Duodenal mucosa (tissue), 2 donors: ENCODE measurements around the gene CYSRT1.
"Not testable (repeated sequence)": the region's sequence is repeated elsewhere in the genome, so short reads cannot be mapped to it uniquely, and the experiment has no call there.

Experiments used
- H3K27ac ChIP-seq: one replicate; pipeline ENCODE4 v1.7.0; 2013; ENCODE audit warnings: low read depth, low read length
- H3K27me3 ChIP-seq, 2 donors: one replicate each; pipeline ENCODE4 v1.7.0; 2013; ENCODE audit warnings: low read length in 2 of 2, control low read depth in 1 of 2; ENCODE audit not compliant: insufficient read depth in 2 of 2, control insufficient read depth in 1 of 2
- H3K36me3 ChIP-seq, 2 donors: one replicate each; pipeline ENCODE4 v1.7.0; 2013; ENCODE audit warnings: low read length in 2 of 2, control low read depth in 1 of 2; ENCODE audit not compliant: insufficient read depth in 2 of 2, control insufficient read depth in 1 of 2
- H3K4me1 ChIP-seq, 2 donors: one replicate each; pipeline ENCODE4 v1.7.0; 2013; ENCODE audit warnings: low read length in 2 of 2, control low read depth in 1 of 2; ENCODE audit not compliant: insufficient read depth in 2 of 2, control insufficient read depth in 1 of 2
- H3K4me3 ChIP-seq, 2 donors: one replicate each; pipeline ENCODE4 v1.7.0; 2013; ENCODE audit warnings: low read length in 2 of 2, low read depth in 1 of 2
- H3K9ac ChIP-seq, 2 donors: one replicate each; pipeline ENCODE4 v1.7.0; 2013; ENCODE audit warnings: low read length in 2 of 2, low read depth in 1 of 2
- H3K9me3 ChIP-seq, 2 donors: one replicate each; pipeline ENCODE4 v1.7.0; 2013; ENCODE audit warnings: low read length in 2 of 2, control low read depth in 1 of 2; ENCODE audit not compliant: control insufficient read depth in 1 of 2

The CYSRT1 gene

GRCh38 chr9:137254624-137255447 is 29.9 kb downstream of the CYSRT1 start, which contains the start of gene NELFB:
TSS of gene NELFB (plus strand) at chr9:137255327.
- Histone ChIP-seq H3K4me1 (peaks cover 21 to 33% of the 10 kb centered on the region in 2 donors), H3K9me3 (no peaks in the 10 kb centered on the region), H3K9ac (peak within 1 kb of the TSS; percentile 74 to 91), H3K4me3 (peak within 1 kb of the TSS; percentile 84 to 93), H3K36me3 (peaks cover 5 to 21% of the 10 kb centered on the region in 2 donors), H3K27ac (peak within 1 kb of the TSS; percentile 63), H3K27me3 (no peaks in the 10 kb centered on the region)

GRCh38 chr9:137255448-137256114 is 30.6 kb downstream of the CYSRT1 start:
- peaks cover 21 to 33% of the 10 kb centered on the region in 2 donors for H3K4me1 ChIP-seq
- H3K9me3 ChIP-seq = no peaks in the 10 kb centered on the region
- H3K9ac ChIP-seq = peak overlapping the region; percentile 65 to 85
- H3K4me3 ChIP-seq = peak overlapping the region; percentile 84 to 93
- peak overlapping the region; percentile 32 for H3K27ac ChIP-seq
- H3K27me3 ChIP-seq = no peaks in the 10 kb centered on the region
- H3K36me3 ChIP-seq = peaks cover 5 to 21% of the 10 kb centered on the region in 2 donors

GRCh38 chr9:137256362-137256761 is 31.4 kb downstream of the CYSRT1 start:
- H3K9me3 ChIP-seq = no peaks in the 10 kb centered on the region
- no peaks in the 10 kb centered on the region for H3K27me3 ChIP-seq
- H3K4me3 ChIP-seq = peak overlapping the region; percentile 84 to 93
- H3K27ac ChIP-seq = no peak overlapping the region
- peaks cover 5 to 21% of the 10 kb centered on the region in 2 donors for H3K36me3 ChIP-seq
- peaks cover 21 to 33% of the 10 kb centered on the region in 2 donors for H3K4me1 ChIP-seq
- H3K9ac ChIP-seq = peak overlapping the region; percentile 65 to 85

DNA sequence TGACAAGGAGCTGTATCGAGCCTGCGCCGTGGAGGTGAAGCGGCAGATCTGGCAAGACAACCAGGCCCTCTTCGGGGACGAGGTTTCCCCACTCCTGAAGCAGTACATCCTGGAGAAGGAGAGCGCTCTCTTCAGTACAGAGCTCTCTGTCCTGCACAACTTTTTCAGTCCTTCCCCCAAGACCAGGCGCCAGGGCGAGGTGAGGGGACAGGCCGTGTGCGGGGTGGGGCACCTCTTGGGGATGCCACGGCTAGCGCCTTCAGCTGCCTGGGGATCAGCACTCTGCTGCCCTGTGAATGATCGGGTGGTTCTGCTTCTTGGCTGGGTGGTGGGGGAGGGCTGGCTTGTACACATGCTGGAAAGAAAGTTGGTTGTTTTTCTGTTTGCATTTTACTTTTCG is 31.9 kb downstream of the CYSRT1 start:
- no peak overlapping the region for H3K9ac ChIP-seq
- H3K4me3 ChIP-seq = peak overlapping the region; percentile 84 to 93
- peaks cover 21 to 33% of the 10 kb centered on the region in 2 donors for H3K4me1 ChIP-seq
- H3K27ac ChIP-seq = no peak overlapping the region
- H3K36me3 ChIP-seq = peaks cover 5 to 21% of the 10 kb centered on the region in 2 donors
- H3K27me3 ChIP-seq = no peaks in the 10 kb centered on the region
- H3K9me3 ChIP-seq = no peaks in the 10 kb centered on the region

DNA sequence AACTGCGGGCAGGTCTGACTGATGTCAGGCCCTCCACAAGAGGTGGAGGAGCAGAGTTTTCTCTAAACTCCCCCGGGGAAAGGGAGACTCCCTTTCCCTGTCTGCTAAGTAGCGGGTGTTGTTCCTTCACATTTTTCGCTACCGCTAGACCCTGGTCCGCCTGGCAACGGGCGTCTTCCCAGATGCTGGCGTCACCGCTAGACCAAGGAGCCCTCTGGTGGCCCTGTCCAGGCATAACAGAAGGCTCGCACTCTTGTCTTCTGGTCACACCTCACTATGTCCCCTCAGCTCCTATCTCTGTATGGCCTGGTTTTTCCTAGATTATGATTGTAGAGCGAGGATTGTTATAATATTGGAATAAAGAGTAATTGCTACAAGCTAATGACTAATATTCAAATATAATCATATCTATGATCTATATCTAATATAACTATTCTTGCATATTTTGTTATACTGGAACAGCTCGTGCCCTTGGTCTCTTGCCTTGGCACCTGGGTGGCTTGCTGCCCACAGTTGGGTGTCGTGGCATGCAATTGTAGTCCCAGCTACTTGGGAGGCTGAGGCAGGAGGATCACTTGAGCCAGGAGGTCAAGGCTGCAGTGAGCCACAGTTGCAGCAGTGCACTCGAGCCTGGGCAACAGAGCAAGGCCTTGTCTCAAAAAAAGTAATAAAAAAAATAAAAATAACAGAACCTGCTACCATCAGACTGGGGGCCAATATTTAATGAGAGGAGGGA is 37.4 kb downstream of the CYSRT1 start:
- H3K4me1 ChIP-seq, H3K27ac ChIP-seq, H3K9ac ChIP-seq, H3K27me3 ChIP-seq, H3K9me3 ChIP-seq, H3K4me3 ChIP-seq: not testable (repeated sequence)
- peaks cover 14 to 46% of the 10 kb centered on the region in 2 donors for H3K36me3 ChIP-seq

DNA sequence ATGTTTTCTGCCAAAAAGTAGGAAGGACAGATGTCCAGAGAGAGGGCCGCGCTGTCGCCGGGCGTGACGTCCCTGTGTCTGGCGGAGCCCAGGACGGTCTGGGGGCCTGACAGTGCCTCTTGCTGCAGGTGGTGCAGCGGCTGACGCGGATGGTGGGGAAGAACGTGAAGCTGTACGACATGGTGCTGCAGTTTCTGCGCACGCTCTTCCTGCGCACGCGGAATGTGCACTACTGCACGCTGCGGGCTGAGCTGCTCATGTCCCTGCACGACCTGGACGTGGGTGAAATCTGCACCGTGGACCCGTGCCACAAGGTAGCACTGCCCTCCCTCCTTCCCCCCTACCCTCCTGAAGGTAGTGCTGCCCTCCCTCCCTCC is 37.9 kb downstream of the CYSRT1 start:
- Histone ChIP-seq H3K27ac (no peak overlapping the region), H3K4me1 (peaks cover 2 to 3% of the 10 kb centered on the region in 2 donors), H3K9ac (no peak overlapping the region), H3K4me3 (no peak overlapping the region), H3K36me3 (peaks cover 14 to 46% of the 10 kb centered on the region in 2 donors), H3K27me3 (no peaks in the 10 kb centered on the region), H3K9me3 (no peaks in the 10 kb centered on the region)

DNA sequence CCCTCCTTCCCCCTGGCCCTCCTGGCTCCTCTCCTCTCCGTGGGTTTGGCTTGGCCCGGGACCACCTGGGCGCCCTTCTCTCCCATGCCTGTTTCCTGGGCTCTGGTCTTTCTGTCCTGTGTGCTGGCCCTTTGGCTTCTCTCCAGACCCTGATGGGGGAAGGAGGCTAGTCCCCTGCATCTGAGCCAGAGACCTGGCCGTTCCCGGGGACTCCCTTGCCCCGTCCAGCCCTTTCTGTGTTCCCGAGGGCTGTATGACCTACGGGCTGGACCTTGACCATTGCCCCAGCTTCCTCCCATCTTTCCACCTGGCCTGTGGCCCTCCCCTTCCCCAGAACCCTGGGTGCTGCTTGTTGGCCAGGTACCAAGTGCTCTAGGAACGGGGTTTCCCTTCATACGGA is 38.5 kb downstream of the CYSRT1 start:
- Histone ChIP-seq H3K27ac (no peak overlapping the region), H3K9ac (no peak overlapping the region), H3K4me1 (peaks cover 4 to 6% of the 10 kb centered on the region in 2 donors), H3K27me3 (no peaks in the 10 kb centered on the region), H3K36me3 (peaks cover 14 to 41% of the 10 kb centered on the region in 2 donors), H3K9me3 (no peaks in the 10 kb centered on the region), H3K4me3 (no peak overlapping the region)

DNA sequence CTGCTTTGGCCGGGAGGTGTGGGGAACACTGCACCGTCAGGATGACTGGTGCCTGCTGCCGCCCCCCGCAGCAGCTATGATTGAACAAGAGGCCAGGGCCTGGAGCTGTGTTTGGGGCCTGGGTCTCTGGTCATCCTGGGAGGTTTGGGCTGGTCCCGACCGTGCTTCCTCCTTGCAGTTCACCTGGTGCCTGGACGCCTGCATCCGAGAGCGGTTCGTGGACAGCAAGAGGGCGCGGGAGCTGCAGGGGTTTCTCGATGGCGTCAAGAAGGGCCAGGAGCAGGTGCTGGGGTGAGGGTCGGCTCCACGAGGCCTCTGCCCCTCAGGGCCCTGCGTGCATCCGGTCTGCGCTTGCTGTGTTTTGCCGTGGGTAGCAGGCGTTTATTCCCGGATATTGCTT is 39.1 kb downstream of the CYSRT1 start:
- Histone ChIP-seq H3K9ac (no peak overlapping the region), H3K27me3 (no peaks in the 10 kb centered on the region), H3K27ac (no peak overlapping the region), H3K9me3 (no peaks in the 10 kb centered on the region), H3K4me3 (no peak overlapping the region), H3K36me3 (peaks cover 12 to 42% of the 10 kb centered on the region in 2 donors), H3K4me1 (peaks cover 10 to 12% of the 10 kb centered on the region in 2 donors)

DNA sequence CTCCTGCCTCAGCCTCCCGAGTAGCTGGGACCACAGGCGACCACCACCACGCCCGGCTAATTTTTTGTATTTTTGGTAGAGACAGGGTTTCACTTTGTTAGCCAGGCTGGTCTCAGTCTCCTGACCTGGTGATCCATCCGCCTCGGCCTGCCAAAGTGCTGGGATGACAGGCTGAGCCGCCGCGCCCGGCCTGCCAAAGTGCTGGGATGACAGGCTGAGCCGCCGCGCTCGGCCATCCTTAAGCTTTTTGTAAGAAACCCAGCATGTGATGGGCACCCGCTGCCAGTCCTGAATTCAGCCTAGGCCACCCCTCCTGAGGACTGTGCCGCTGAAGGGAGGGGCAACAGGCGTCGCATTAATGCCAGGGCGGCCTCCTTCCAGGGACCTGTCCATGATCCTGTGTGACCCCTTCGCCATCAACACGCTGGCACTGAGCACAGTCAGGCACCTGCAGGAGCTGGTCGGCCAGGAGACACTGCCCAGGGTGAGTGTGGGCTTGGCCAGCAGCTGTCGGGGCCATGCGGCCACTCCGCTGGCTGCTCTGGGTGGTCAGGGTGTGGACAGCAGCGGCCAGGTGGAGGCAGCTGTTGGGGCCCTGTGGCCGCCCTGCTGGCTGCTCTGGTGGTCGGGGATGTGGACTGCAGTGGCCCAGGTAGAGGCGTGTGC is 40.7 kb downstream of the CYSRT1 start:
- H3K9ac ChIP-seq = no peak overlapping the region
- H3K36me3 ChIP-seq = peaks cover 12 to 40% of the 10 kb centered on the region in 2 donors
- H3K4me3 ChIP-seq = no peak overlapping the region
- peaks cover 18 to 21% of the 10 kb centered on the region in 2 donors for H3K4me1 ChIP-seq
- H3K27ac ChIP-seq = no peak overlapping the region
- no peaks in the 10 kb centered on the region for H3K27me3 ChIP-seq
- no peaks in the 10 kb centered on the region for H3K9me3 ChIP-seq
